GM21619 (cell line): ENCODE results near the gene PELI1.
"Not testable (repeated sequence)": the region's sequence is repeated elsewhere in the genome, so short reads cannot be mapped to it uniquely, and the experiment has no call there.

Experiments used
- ATAC-seq: cut with Tn5 transposase; IDR thresholded peaks from one replicate; pipeline ENCODE4 v1.9.1; 2021; ENCODE audit not compliant: unreplicated experiment

Gene PELI1

DNA sequence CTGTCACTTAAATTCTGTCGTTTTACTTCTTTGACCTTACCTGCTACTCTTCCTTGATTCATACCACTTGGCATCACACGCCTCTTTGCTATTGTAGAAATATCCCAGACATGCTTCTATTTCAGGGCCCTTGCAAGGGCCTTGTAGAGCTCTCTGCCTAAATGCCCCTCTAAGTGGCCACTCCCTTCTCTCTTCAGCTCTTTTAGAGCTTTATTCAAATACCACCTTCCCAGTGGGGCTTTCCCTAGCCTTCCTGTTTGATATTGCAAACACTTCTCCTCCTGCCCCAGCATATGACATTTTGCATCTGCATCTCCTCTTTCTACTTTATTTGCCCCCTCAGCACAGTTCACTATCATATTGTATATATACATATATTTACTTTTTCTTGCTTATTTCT is 54.0 kb downstream of the PELI1 start:
- peak; percentile 37 for ATAC-seq

DNA sequence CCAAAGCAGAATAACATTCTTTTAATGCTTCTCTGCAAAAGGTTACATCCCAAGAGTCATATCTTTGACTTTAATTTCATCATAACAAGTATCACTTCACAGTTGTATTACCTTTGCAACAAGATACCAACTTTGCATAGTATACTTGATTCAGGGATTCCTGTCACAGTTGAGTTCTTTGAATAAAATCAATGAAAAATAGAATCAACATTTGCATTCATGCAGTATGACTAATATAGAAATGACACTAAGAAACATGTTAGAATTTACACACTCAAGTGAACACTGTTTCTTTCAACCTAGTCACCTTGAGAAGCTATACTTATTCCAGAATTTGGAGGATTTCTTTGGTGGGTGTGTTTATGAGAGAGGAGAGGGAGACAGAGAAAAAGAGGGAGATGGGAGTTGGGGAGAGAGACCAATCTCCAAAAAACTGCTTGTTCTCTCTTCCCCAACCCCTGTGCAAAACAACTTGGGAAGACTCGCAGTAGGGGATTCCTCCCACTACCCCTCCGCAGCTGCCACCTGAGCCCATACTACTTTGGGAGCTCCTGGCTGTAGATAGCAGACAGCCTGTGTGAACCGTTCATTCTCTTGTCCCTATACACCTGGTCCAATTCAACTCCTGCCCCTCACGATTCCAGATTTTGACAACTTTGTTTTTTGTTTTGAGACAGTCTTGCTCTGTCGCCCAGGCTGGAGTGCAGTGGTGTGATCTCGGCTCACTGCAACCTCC is 57.7 kb downstream of the PELI1 start:
- ATAC-seq: peak; percentile 47

DNA sequence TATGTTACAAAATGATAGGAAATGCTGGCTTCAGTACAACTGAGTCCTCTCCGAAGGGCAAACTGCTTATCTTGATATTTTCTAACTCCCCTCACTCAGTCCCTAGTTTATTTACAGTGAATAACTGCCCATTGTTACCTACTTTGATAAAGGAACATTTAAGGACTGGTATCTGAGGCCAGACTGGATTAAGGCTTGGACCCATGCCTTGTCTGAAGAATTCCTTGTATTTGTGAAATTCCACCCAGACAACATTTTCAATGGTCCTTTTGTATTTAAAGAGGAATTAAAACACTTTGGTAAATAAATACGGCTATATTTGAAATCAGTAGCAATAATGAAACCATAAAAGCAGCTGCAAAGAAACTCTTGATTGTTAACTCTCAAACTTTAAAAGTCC is 58.3 kb downstream of the PELI1 start:
- ATAC-seq: no peak

DNA sequence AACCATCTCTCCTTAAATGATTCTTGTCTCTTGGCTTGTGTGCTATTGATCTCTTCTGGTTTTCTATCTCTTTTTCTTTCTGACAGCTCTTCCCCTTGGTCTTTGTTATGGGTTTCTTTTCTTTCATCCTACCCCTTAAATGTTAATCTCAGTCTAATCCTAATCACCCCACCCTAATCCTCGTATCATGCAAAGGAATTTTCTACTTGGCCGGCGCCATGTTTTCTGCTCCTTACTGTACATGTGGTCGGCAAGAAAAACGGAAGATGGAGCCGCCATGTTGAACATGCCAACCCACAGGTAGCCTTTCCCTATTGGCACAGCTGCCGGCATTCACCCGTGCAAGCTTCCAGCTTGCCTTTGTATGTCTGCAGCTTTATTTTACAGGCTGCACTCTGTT is 63.2 kb downstream of the PELI1 start:
- ATAC-seq: no peak

DNA sequence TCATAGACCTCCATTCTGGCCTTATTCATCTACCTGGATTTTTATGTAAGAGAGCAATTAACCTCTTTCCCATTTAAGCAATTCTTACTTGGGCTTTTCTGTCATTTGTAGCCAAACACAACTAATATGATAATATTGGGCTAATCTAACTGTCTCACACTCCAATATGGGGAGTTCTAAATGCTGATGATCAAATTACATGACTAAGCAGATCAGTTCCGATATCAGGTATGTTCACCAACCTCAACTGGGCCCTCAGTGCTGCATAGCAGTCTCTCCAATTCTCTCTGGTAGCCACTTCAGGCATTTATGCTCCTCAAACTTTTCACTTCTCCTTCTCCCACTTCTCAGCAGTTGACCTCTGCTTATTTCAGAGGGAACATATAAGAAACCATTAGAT is 64.0 kb downstream of the PELI1 start:
- ATAC-seq: no peak

DNA sequence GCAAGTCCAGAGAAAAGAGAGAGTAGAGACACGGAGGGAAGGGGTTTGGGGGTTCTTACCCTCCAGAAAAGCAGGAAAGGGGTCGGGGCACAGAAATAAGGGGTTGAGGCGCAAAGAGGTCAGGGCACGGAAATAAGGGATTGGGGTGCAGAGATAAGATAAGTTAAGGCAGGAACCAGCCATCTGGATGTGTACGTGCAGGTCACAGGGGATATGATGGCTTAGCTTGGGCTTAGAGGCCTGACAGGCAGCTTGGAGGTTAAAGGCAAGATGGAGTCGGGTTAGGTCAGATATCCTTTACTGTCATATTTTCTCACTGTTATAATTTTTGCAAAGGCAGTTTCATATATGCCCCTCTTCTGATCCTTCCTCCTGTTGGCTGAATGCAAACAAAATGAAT is 64.5 kb downstream of the PELI1 start:
- not testable (repeated sequence) for ATAC-seq

DNA sequence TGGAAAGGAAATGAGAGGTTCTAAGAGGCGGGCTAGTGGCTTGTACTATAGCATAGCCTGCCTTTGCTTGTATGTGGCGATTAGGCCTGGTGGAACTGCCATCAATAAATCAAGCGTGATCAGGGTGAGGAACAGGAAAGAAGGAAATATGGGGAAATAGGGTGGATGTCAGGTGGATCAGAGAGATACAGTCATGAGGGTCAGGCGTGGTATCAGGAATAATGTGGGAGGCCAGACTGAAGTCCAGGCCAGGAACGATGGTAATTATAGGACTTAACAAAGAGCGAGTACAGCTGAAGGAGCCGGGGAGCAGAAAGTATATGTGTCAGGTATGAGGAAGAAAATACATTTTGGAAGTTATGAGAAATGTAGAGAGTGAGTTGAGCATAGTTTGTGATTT is 67.4 kb downstream of the PELI1 start:
- not testable (repeated sequence) for ATAC-seq

DNA sequence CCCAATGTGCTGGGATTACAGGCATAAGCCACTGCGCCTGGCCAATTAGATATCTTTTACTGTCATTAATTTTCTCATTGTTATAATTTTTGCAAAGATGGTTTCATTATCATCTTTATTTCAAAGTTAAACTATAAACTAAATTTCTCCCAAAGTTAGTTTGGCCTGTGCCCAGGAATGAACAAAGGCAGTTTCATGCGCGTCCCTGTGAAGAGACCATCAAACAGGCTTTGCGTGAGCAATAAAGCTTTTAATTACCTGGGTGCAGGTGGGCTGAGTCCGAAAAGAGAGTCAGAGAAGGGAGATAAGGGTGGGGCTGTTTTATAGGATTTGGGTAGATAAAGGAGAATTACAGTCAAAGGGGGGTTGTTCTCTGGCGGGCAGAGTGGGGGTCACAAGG is 69.6 kb downstream of the PELI1 start:
- ATAC-seq: not testable (repeated sequence)

DNA sequence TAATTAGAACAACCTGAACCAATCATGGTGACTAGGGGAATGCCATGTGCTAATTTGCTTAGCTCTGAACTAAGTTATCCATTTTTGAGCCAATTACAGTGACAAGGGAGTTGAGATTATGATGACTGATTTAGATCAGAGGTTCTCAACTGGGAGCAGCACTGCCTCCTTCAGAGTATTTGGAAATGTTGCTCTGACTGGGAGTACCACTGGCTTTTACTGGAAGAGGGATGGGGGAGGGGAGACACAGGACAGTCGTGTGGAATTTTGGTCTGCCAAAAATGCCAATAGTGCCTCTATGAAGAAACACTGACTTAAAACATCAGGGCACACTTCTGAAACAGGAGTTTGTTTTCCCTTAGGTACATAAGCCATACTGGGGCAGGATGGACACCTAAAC is 76.9 kb downstream of the PELI1 start:
- no peak for ATAC-seq

DNA sequence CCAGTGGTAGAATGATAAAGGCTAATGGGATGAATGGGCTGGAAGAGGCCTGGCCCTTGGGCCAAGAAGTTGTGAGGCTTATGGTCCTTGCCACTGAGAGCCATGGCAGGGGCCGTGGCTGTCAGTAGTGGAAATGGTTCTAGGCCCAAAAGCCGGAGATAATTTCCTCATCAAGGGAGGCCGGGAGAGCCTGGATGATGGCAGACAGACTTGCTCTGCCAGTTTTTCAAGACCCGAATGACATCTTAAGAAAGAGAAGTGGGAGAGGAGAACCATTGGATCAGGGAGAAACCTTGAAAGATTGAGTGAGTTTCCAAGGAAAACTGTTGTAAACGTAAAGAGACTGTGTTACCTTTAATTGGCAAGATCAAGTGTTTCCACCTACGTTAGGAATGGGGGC is 78.7 kb downstream of the PELI1 start:
- ATAC-seq: no peak

DNA sequence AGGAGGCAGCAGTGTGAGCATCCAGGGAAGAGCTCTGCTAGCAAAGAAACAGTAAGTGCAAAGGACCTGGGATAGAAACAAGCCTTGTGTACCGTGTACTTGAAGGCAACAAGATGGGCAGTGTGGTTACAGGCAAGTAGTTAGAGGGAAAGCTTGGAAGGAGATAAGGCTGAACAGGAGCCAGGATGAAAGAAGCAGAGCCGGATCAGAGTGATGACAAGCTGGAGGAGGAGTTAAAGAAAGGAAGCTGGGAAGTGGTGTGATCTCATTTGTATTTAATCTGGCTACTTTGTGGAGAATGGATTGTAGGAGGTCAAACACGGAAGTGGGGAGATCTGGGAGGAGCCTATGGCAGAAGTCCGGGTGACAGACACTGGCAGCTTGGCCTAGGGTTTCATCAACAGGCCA is 80.3 kb downstream of the PELI1 start:
- ATAC-seq: no peak

DNA sequence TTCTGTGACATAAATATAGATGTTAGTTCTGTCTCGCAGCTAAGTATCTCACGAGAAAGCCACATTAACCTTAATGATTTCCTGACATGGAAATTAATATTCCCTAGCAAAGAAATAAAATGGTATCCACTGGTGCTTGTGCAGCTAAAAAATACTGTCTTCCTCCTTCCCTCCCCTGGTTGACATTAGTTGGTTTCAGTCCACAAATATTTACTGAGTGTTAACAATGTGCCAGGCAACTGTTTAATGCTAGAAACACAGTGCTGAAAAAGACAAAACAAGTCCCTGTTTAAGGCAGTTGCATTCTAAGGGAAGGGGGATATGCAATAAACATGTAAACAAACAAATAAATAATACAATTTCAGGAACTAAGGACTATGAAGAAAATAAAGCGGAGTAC is 80.8 kb downstream of the PELI1 start:
- no peak for ATAC-seq

DNA sequence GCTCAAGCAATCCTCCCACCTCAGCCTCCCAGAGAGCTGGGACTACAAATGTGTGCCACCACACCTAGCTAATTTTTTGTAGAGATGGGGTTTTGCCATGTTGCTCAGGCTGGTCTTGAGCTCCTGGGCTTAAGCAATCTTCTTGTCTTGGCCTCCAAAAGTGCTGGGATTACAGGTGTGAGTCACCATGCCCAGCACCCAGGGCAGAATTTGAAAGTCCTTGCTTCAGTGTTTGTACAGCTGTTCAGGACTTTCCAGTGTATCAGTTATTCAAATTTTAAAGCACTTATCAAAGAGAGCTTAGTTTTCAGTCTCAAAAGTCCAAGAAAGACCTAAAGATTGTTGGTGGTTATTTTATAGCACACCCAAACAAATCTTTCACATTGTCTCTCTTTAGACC is 81.4 kb downstream of the PELI1 start:
- ATAC-seq: no peak

DNA sequence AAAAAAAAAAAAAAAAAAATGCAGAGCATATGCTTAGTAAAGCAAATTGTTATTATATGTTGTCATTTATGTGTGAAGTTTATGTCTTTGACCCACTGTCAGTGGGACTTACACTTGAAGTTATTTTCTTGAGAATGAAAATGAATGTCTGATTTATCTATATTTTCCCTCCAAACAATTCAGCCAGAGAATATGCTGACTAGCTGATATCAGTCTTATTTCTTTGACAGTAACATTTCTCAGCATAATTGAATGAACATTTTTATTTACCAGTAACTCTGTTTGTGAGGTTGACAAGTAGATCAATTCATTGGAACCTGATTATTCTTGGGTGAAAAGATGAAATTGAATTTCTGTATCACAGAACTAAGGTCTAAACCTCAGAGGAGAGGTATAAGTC is 85.0 kb downstream of the PELI1 start:
- no peak for ATAC-seq

DNA sequence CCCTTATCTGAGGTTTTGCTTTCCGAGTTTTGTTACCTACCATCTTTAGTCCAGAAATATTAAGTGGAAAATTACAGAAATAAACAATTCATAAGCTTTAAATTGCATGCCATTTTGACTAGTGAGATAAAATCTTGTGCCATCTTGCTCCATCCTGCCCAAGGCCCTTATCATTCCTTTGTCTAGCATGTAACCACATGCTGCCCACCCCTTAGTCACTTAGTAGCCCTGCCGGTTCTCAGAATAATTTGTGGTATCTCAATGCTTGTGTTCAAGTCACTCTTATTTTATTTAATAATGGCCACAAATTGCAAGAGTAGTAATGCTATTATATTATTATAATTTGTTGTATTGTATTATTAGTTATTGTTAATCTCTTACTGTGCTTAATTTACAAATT is 88.2 kb downstream of the PELI1 start:
- no peak for ATAC-seq

DNA sequence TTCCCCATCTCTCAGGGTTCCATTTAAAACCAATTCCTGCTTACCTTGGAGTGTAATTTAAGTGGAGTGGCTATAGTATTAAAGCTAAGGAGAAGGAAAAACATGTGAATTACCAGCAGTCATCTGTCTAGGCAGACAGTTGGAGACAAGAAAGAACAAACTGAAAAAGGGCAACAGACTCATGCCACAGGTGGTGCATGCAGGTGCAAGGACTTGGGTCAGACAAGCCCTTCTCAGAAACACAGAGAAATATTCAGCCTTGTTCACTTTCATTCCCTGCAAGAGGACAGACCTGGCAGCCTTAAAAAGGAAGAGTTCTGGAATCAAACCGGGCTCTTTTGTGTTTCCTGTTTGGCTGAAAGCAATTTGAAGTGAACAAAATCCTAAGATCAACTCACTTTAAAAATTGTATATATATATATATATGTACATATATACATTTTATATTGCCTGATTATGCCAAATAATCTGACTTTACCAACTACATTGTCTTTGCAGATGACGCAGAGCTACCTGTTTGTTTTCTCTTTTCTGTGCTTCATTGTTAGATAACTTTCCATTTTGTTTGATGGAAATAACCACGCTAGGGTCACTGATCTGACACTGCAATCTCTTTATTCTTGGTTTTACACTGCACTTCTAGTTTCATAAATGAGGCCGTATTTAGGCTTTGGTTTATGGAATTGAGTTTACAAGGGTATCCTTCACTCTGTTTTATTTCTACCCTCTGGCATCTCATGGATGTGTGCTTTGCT is 89.9 kb downstream of the PELI1 start:
- ATAC-seq: no peak

DNA sequence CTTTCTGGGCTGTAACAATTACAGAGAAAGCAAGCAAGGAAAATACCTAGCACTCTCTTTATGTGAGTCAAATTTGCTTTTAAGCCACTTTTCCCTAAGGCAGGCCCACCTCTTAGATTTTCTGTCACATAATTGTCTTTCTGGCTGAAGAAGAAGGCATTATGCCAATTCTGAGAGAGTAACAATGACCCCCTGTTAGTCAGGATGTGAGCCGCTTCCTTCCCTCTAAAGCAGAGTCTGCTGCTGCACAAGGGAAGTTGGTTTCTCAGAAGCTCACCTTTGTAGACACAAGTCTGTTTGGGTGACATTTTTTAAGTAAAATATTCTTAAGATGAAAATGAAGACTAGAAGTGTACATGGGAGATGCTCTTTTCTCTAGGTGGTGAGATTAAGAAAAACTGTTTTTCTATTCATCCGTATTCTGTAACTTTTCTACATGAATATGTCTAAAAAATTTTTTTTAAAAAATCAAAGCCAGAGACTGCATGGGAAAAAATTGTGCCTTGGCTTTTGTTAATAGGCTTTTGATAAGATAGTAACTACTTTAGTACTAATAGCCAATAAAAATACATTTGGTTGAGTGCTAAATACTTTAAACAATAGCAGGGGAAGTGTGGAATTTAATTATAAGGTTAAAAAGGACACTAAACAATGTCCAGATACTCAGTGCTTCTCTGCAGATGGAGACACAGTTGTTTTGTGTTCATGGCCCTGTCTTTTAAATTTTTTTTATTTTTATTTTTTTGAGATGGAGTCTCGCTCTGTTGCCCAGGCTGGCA is 91.6 kb downstream of the PELI1 start:
- ATAC-seq: no peak

DNA sequence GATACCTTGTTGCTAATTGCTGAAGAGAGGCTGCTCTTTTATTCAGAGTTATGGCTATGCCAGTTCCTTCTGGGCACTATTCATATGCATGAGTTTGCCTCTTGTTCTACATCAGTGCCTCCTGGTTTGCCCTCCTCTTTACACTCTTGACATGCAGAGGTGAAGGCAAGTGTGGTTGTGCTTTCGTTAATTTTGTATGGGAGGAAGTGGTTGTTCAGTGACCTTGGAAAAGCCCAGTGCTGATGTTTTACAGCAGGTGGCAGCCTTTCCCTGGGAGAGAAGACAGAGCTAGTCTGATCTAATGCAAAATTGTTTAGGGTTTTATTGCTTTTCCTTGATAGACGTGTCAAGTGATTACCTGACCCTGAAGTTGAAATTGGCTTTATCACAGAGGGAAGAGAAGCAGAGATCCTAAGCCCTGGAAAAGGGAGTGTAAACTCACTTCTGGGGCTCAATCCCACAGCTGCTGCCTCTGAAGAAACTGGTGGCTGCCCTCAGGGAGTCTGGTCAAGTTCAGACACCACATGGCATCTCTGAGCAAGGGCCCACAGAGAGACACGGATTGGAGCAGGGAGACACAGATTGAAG is 94.5 kb downstream of the PELI1 start:
- peak; percentile 83 for ATAC-seq

DNA sequence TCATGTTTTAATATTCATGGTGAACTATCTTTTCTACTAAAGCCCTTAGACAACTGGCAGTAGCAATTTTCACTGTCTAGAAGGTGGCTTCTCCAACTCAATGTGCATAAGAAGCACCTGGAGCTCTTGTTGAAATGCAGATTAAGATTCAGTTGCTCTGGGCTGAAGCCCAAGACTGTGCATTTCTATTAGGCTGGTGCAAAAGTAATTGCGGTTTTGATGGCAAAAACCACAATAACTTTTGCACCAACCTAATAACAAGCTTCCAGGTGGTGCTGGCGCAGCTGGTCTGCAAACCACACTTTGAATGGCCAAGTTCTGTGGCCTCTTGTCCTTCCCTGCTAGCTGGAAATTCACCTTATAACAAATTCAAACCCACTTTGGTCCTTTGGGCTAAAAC is 98.3 kb downstream of the PELI1 start:
- no peak for ATAC-seq
